AG09309 (cell line): ENCODE results near the gene SNCG.
"Not testable (repeated sequence)": the region's sequence is repeated elsewhere in the genome, so short reads cannot be mapped to it uniquely, and the experiment has no call there.

Source experiments
- DNase-seq: peaks from one replicate; pipeline ENCODE4 v3.0.0-alpha.2; 2010; ENCODE audit warnings: low read depth
- H3K4me3 ChIP-seq: 2 replicates; pipeline ENCODE4 v1.5.1; 2011; ENCODE audit warnings: mild to moderate bottlenecking, low read depth, low read length, moderate library complexity; ENCODE audit not compliant: control insufficient read depth
- CTCF ChIP-seq: IDR thresholded peaks from 2 replicates; pipeline ENCODE4 v1.5.1; 2011; ENCODE audit warnings: mild to moderate bottlenecking, low read depth, low read length, inconsistent platforms; ENCODE audit not compliant: insufficient read depth, control insufficient read depth; ENCODE audit errors: missing control alignments

SNCG gene

GRCh38 chr10:86932674-86933073 lies 25.7 kb upstream of the SNCG start:
- DNase-seq, result no peak
- no peak for TF ChIP-seq CTCF
- H3K4me3 ChIP-seq, result no peak overlapping the region

GRCh38 chr10:86934162-86934711 lies 24.2 kb upstream of the SNCG start:
- DNase-seq, H3K4me3 ChIP-seq: not testable (repeated sequence)

- DNase-seq, result no peak
- no peak for TF ChIP-seq CTCF
- H3K4me3 ChIP-seq, result no peak overlapping the region
Measured at GRCh38 chr10:86936661-86937501, 21.5 kb upstream of the SNCG start.

GRCh38 chr10:86937502-86938154 lies 20.8 kb upstream of the SNCG start:
- H3K4me3 ChIP-seq, result no peak overlapping the region
- no peak for DNase-seq
- no peak for TF ChIP-seq CTCF

- H3K4me3 ChIP-seq, result no peak overlapping the region
- no peak for DNase-seq
- no peak for TF ChIP-seq CTCF
Measured at GRCh38 chr10:86938260-86938659, 20.1 kb upstream of the SNCG start.

GRCh38 chr10:86940076-86940475 lies 18.3 kb upstream of the SNCG start:
- not testable (repeated sequence) for H3K4me3 ChIP-seq, DNase-seq

- DNase-seq, result no peak
- H3K4me3 ChIP-seq, result no peak overlapping the region
- no peak for TF ChIP-seq CTCF
Measured at GRCh38 chr10:86940677-86941076, 17.7 kb upstream of the SNCG start.

GRCh38 chr10:86941426-86941825 lies 17.0 kb upstream of the SNCG start:
- no peak overlapping the region for H3K4me3 ChIP-seq
- no peak for DNase-seq
- no peak for TF ChIP-seq CTCF
